Activated T-cell treated with anti-CD3 and anti-CD28 coated beads for 48 hours (primary cell): ENCODE measurements around the gene HDAC7.
A peak's percentile ranks its signal among the peaks of the same experiment; 100 is the strongest.

Experiments used
- DNase-seq: peaks from one replicate; pipeline ENCODE4 v3.0.0-alpha.2; 2020; ENCODE audit warnings: low read depth

HDAC7 gene

DNA sequence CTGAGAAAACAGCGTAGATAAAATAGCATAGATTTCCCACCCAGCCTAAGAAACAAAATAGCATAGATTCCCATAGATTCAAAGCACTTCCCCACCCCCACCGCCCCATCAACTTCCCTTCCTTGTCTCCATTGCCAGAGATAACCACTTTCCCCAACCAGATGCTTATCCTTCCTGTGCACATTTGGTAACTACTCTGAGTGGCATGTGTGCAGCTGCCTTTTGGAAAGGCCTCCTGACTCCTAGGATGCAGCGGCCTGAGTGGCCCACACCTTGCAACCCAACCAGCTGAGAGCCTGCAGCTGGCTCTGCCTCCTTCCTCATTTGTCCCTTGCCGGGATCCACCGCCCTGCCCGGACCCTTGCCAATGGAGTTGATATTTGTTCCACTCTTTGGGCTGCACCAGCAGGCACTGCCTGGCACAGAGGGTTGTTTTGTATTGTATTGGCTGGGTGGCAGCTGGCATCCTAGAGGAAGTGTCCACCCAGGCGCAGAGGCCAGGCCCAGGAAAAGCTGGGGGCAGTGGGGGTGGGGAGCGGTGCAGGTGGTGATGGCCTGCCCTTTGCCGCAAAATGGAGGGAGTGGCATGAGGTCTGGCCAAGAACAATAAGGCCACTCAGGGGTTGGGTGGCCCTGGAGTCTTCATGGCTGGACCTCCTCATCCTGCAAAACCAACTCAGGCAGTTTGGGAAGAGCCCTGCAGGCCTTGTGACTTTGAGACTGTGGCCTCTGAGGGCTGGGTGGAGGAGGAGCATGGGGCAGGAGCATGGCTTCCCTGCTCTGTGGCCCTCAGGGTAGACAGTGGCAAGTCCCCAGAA, 41.8 kb downstream of the HDAC7 start:
- DNase-seq = no peak

DNA sequence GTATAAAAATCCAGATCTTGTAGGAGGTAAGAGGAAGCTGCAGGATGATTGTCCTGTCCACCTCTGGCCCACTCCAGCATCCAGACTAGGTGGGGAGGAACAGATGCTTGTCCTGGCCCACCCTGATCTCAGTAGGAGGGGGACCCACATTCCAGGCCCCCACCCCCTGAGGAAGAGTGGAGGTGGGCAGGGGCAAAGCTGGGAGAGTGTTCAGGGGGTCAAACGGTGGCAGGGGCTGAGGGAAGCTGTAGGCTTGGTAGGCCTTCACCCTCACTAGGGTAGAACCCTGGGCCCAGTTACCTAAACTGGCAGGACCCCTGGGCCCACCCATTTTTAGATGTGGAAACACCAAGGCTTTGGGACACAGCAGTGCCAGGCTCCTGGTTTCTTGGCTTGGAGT, 42.6 kb downstream of the HDAC7 start:
- no peak for DNase-seq

DNA sequence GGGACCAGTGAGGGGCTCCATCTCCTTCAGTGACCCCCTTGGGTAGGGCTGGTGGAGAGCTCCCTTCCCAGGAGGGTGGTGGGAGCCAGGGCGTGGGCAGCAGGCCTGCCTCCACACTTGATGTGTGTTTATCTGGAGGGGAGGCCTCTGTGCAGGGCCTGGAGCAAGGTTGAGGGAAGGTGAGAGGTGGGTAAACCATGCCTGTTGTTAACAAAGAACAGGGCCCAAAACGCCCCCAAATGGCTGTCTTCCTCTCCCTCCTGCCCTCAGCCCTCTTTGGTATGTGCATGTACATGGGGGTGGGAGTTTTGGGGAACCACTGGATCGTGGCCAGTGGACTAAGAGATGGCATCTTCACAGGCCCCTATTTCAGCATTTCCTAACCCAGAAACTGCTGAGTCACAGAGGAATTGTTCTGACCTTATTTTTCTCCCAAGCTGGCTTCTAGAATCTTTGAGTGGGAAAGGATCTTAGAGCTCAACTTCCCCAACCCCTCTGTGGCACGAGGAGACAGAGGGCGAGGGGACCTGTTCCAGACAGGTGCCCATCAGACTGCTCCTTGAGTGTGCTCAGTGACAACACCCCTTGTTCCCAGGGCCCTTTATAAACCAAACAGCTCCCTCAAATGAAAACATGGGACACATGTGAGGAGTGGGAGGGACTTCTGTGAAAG, 43.1 kb downstream of the HDAC7 start:
- no peak for DNase-seq

DNA sequence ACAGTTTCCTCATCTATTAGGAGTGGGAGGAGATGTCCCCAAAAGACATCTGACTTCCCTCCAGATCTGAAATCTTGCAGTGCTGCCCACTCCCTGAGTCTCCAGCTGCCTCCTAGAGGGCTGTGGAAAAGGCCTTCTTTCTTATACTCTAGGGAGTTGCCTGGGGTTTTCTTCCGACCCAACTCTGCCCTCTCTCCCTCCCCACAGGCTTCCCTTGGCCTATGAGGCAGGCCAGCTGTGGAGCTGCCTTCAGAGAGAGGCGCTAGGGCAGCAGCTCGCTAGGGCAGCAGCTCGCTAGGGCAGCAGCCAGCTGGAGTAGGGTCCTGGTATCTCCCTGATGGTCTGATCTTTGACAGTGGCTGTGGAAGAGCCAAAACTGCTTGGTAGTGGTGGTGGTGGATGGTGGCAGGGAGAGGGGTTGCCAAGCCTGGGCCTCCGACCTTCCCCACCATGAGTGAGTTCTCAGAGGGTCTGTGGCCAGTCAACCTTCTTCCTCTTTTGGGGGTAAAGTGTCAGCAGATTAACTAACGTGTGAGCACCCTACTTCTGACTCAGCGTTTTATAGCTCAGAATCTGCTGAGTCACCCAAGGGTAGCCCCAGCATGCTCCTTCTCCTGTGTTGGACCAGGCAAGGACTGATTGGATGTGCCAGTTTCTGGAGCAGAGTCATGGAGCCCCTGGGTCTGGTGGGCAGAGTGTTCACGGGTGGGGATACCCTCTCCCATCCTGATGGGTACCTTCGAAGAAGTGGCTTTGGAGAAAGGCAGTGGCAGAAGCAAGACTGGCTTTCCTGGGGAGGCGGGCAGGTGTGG, 44.4 kb downstream of the HDAC7 start:
- DNase-seq = no peak

DNA sequence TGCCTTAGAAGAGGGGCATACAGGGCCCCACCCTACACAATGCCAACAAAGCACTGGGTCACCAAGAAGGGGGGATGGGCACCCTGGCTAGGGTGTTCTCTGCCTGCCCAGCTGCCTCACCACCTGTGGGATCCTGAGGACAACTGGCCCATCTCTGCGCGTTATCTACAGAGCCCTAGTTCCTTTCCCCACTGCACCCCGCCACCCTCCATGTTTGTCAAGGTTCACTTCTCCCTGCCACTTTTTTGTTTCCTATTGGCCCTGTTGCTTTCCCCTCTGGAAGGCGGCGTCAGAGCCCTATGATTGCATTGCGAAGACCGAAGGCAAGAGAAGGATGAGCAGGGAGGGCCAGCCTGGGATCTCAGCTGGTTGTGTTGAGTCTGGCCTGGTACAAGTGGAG, 45.0 kb downstream of the HDAC7 start:
- DNase-seq = no peak

DNA sequence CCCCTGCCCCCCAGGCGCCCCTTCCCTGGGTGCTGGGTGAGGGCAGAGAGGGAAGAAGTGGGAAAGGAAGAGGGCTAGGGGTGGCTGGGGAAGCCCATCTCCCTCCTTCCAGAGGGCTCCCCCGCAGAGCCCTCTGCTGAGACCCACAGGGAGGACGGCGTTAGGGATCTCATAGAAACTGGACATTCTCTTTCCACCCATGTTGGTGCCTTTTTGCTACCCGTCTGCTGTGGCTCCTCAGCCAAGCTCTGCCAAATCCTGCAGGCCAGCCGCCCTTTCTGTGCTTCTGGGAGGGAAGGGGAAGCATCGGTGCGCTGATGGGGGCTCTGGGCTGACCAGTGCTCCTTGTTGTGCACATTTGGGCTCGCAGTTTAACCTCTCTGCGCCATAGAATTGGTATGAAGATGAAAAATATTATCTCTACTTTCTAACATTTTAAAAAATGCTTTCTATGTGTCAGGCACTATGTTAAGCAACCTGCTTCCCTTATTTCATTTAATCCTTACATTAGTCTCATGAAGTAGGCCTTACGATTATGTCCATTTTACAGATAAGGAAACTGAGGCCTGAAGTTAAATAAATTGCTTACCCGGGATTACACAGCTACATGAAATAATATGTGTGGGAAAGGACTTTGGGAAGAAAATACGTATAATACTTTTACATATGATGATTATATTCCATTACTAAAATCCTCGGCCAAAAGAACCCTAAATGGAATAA, 45.7 kb downstream of the HDAC7 start:
- DNase-seq = no peak

DNA sequence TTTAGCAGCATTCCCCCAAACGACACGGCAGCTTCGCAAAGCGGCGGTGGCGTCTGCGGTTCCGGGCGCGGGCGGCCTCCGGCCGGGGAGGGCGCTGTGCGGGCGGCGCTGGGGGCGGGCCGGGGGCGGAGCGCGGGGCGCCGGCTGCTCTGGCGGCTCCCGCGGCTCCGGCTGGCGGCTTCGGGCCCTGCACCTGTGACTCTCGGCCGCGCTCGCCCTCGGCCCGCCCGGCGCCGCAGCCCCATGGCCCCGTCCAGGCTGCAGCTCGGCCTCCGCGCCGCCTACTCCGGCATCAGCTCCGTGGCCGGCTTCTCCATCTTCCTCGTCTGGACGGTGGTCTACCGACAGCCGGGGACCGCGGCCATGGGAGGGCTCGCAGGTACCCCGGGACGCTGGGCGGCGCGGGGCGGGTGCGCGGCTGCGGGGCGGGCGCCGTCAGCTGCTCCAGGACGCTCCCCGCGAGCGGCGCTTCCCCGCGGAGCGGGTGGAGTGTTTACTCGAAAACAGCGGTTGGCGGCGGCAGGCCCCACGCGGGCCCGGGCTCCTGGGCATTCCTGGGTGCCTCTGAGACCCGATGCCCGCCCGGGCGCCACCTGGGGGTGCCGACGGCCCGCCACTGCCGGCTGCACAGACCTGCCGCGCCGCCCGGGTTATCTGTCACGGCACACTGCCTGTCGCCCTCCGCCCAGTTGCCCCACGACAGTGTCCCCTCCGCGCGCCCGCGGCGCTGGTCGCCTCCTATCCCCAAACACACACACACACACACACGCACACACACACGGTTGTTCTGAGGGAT, 46.4 kb downstream of the HDAC7 start, which contains the start of gene SLC48A1:
Gene SLC48A1, plus strand, starts transcription at position 177 of the 796 bp plus-strand sequence. Its CDS starts 67 bp downstream, at position 244.
- DNase-seq = peak; percentile 65

DNA sequence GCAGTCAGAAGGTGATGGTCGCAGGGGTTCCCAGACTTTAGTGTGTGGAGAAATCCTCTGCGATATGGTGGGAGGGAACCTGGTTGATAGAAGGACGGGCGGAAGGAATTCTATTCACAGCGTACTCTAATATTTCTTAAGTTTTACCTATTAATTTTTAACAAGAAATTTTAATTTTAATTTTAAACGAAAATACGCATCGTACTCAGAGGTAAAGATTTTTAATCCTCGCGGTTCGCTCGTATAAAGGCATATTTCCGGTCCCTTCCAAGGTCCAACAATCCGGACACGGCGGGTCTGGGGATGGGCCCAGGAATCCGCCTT, 47.0 kb downstream of the HDAC7 start:
- DNase-seq = no peak

DNA sequence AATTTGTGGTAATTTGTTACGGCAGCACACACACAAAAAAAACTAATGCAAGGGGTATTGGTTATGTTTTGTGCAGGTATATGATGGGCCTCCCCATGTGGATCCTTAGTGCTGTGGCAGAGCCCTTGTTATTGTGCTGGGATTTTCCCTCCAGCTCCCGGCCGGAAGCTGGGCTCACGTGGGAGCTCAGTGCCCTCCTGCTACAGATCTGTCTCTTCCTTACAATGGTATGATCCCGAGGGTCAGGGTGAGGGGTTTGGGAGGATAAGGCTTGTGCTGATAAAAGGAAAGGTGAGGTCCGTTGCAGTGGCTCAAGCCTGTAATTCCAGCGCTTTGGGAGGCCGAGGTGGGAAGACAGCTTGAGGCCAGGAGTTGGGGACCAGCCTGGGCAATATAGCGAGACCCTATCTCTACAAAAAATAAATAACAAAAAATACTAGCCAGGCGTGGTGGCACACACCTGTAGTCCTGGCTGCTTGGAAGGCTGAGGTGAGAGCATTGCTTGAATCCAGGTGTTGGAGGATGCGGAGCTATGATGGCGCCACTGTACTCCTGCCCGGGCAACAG, 47.5 kb downstream of the HDAC7 start:
- no peak for DNase-seq

DNA sequence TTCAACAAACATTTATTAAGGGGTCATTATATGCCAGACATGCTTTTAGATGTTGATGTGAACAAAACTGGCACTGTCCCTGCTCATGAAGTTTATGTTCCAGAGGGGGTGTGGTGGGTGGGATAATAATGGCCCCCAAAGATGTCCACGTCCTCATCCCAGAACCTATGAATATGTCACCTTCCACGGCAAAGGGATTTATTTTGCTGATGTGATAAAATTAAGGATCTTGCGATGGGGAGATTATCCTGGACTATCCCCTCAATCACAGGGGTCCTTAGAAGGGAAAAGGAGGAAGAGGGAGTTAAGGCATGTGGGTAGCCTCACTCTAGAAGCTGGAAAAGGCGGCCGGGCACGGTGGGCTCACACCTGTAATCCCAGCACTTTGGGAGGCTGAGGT, 48.4 kb downstream of the HDAC7 start:
- no peak for DNase-seq

DNA sequence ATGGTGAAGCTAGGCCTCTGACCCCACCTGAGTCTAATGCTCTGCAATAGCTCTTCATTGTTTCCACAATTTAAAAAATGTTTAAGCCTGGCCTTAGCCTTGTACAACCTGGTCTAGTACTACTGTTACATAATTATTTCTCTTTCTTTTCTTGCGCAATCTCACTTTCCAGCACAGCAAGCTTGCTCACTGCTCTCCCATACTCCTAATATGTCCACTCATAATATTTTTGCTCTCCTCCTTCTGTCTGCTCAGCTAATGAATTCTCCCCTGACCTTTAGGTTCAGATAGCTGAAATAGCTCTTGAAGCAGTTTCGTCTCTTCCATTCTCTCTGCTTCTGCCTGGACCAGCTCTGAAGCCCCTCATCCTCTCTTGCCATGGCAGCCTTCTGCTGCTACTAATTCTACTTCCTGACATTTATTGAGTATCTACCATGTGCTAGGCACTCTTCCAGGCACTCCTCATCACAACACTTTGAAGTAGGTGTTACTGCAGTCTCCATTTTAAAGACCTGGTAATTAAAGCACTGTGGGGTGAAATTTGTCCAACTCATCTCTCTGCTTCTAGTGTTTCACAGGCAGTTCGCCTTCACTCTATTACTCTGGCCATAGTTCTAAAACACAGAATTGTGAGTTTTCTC, 49.5 kb downstream of the HDAC7 start:
- DNase-seq = no peak

DNA sequence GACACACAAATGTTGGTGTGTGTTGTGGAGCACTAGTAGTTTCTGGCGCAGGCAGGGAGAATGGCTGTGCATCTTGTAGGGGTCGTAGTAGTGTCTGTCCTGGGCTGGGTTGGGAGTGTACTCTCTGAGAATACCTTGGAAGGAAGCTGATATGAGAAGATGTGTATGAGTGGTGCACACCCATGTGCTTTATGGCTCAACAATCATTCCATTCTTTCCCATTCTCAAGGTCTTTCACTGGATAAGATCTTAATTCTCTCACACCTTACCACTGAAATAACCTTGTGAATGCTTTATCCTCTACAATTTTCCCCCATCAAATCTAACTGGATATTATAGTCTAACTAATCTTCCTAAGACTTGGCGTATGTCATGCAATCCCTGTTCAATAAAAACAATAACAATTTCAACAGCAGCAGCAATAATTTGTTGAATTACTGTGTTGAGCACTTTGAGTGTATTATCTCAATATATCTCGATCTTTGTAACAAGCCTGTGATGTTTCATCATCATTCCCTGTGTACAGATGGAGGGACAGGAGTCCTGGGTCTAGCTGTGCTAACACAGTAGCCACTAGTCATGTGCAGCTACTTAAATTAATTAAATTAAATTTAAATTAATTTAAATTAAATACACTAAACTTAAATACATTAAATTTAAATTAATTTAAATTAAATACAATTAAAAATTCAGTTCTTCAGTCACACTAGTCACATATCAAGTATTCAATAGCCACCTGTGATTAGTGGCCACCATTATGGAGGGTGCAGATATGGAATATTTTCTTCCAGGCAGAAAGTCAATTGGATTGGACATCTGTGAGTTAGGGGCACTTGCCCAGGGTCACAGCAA, 50.2 kb downstream of the HDAC7 start:
- DNase-seq = no peak

DNA sequence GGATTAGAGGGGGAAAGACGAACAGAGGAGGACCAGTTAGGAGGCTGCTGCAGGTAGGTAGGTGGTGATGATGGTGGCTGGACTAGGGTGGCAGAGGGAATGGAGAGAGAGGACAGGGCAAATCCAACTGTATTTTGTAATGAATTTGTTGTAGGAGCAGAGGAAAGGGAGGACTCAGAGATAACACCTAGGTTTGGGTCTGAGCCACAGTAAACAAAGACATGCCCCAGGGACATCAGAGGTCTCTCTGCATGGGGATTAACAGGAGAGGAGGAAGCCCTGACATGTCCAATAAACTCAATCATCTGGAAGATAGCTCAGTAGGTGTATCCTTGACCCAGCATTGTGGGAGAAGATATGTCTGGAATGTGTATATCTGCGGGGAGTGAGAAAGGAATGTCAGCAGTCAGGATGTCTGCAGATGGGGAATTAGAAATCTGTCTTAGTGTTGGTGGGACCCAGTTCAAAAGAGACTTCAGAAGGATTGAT, 51.3 kb downstream of the HDAC7 start:
- no peak for DNase-seq

DNA sequence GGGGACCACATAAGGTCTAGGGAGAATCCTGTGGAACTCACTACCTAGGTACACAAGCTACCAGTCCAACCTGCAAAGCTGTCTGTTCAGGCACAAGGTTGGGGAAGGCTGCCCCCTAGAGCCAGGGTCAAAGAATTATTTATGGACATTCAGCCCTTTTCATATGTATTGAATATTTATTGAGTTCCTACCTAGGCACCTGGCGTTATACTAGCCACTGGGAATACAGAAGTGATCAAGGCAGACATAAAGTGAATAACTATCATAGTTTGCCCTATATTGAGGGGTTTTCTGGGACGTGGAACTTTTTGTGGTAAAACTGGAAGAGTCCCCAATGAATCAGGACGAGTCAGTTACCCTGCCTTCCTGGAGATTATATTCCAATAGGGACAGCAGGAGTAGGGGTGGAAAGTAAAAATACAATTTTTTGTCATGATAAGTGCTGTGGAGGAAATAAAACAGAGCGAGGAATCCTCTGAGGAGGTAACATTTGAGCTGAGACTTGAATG, 52.4 kb downstream of the HDAC7 start:
- peak; percentile 61 for DNase-seq

DNA sequence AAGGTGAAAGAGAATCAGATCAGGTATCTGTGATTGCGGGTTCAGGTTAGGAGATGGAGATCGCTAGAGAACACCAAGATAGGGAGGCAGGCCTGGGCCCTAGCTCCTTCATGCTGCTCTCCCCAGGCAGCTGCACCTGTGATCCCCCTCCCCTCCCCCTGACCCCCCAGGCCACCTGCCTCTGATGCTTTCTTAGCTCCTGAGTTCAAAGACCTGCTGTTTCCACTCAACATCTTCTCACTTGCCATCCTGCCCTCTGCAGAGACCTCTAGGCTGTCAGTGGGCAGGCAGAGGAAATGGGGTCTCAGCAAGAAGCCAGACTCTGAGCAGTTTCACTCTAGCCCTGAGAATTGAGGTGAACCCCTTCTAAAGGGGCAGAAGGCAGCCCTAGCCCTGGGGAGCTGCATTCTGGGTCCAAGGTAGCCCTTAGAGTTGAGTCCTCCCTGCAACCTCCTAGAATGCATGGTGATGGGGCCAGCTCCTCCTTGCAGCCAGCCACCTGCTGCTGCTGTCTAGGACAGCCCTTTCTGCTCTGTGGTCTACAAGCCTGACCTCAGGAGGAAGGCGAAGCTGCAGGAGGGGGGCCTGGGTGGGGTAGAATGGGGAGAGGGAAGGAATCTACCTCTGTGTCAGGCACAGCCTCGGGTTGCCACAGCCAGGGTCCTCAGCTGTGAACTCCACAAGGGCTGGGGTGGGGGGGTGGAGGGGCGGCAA, 53.0 kb downstream of the HDAC7 start:
- DNase-seq = no peak

DNA sequence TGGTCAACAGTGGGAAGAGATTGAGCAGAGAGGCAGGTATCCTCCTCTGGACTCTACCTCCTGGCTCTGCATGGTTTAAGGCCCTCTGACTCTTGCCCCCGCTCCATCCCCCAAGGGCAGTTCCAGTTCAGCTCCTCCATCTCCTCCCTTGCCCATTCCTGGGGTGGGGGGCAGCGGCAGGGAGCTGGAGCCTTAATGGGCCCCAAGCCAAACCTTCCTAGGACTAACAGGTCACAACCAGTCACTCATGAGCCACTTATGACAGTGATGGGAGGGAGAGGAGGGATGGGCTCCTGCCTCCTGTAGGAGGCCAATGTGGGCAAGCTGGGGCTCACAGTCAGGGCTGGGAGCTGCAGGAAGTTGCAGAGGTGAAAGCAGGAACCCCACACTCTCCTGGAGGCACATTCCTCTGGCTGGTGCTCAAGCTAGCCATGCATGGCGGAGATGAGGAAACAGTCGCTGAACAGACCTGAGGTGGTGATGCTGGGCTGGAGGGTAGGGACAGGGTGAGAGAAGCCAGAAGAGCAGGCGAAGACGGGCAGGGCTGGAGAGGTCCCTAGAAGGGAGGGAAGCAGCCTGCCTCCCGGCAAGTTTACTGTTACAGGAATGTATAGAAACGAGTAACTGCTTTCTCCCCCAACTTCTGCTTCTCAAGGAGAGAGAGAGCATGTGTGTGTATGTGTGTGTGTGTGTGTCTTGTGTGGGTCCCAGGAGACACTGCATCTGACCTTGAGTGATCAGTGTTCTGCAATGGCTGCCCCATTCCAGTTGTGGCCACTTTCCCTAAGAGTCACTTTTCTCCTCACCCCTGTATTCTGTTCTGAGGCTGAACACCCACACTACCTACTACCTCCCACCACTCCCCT, 56.0 kb downstream of the HDAC7 start:
- no peak for DNase-seq

DNA sequence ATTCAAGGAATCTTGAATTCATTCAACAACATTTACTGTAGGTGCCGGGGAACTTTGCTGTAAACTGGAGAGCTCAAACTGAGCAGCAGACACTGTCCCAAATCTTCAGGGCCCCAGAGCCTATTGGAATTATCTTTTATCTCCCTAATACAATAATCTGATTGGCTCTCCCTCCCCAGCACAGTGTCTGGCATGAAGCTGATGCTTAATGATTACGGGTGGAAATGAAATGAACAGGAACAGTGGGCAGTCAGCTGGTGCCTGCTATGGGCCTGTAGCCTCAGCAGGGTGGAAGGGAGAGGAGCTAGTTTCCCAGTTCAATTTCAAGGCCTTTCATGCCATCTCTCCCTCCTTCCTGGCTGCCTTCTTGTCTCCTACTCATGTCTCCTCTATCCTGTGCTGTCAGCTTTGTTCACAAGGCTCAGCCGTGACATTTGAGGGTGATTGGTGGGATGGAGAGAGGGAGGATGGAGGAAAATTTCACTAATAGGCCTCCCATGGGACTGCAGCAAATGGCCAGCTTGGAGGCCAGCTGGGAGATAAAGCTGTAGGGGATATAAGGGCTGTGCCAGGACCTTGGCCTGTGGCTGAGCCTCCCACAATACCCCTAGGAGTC, 56.7 kb downstream of the HDAC7 start:
- DNase-seq = no peak
